NCI-H2196 treated with DMSO at 0.1 percent for 48 hours (cell line): Measurements from ENCODE around the gene CDC42BPA.
"Not testable (repeated sequence)": the region's sequence is repeated elsewhere in the genome, so short reads cannot be mapped to it uniquely, and the experiment has no call there.

ENCODE experiments used
- DNase-seq: peaks from one replicate; lab custom pipeline; 2025; ENCODE audit not compliant: unreplicated experiment; lab: John Stamatoyannopoulos, UW

The CDC42BPA gene

GRCh38 chr1:226999579-226999978 lies 318.7 kb downstream of the CDC42BPA start:
- not testable (repeated sequence) for DNase-seq

- no peak for DNase-seq
These were observed 322.6 kb downstream of the CDC42BPA start for GRCh38 chr1:226995365-226996332.

GRCh38 chr1:226994586-226995364 lies 323.5 kb downstream of the CDC42BPA start:
- no peak for DNase-seq

- DNase-seq, result no peak
These were observed 324.3 kb downstream of the CDC42BPA start for GRCh38 chr1:226993814-226994585.

- DNase-seq, result no peak
These were observed 326.4 kb downstream of the CDC42BPA start for GRCh38 chr1:226991920-226992319.

- no peak for DNase-seq
These were observed 328.1 kb downstream of the CDC42BPA start for GRCh38 chr1:226990133-226990716.

GRCh38 chr1:226989085-226989920 lies 329.0 kb downstream of the CDC42BPA start:
- DNase-seq, result no peak

GRCh38 chr1:226988334-226988666 lies 330.0 kb downstream of the CDC42BPA start:
- no peak for DNase-seq

- no peak for DNase-seq
These were observed 330.5 kb downstream of the CDC42BPA start for GRCh38 chr1:226987623-226988333.

GRCh38 chr1:226987179-226987536 lies 331.1 kb downstream of the CDC42BPA start:
- DNase-seq, result no peak

- no peak for DNase-seq
These were observed 331.7 kb downstream of the CDC42BPA start for GRCh38 chr1:226986496-226987178.

GRCh38 chr1:226985839-226986463 lies 332.3 kb downstream of the CDC42BPA start:
- DNase-seq, result no peak

GRCh38 chr1:226985239-226985838 lies 333.0 kb downstream of the CDC42BPA start:
- DNase-seq, result no peak

GRCh38 chr1:226984521-226985238 lies 333.6 kb downstream of the CDC42BPA start:
- no peak for DNase-seq

- DNase-seq, result no peak
These were observed 334.3 kb downstream of the CDC42BPA start for GRCh38 chr1:226983992-226984364.

GRCh38 chr1:226983247-226983991 lies 334.9 kb downstream of the CDC42BPA start:
- DNase-seq, result no peak
